ENCODE data around the gene IREB2. TPM values are rescaled to one million over a fixed set of nuclear protein-coding genes. Genes with fewer than 3 reads are reported as not detected.
"Not testable (repeated sequence)": the region's sequence is repeated elsewhere in the genome, so short reads cannot be mapped to it uniquely, and the experiment has no call there.

The IREB2 gene
- total RNA-seq, 1 experiment from 2014 or later = 23.8 TPM

DNA sequence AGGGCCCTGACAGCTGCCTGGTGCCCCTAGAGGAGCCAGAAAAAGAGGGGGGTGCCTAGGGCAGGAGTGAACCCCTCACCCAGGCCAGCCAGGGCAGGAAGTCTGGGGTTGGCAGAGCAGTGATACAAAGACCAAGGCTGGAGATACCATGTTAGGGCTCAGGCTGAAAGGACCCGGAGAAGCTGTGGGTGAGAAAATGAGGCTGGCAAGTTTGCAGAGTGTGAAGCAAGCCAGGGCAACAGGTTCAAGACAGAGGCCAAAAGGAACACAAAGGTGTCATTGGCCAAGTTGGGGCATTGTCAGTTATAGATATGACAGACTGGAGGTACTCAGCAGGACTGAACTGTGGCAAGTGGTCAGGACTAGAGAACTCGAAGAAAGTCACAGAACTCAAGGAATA, 40.6 kb upstream of the IREB2 start:
- H3K27me3 ChIP-seq (replicated peaks) = peaks cover 6% of the 10 kb centered on the region; the same call in 1 of the 2 replicates

DNA sequence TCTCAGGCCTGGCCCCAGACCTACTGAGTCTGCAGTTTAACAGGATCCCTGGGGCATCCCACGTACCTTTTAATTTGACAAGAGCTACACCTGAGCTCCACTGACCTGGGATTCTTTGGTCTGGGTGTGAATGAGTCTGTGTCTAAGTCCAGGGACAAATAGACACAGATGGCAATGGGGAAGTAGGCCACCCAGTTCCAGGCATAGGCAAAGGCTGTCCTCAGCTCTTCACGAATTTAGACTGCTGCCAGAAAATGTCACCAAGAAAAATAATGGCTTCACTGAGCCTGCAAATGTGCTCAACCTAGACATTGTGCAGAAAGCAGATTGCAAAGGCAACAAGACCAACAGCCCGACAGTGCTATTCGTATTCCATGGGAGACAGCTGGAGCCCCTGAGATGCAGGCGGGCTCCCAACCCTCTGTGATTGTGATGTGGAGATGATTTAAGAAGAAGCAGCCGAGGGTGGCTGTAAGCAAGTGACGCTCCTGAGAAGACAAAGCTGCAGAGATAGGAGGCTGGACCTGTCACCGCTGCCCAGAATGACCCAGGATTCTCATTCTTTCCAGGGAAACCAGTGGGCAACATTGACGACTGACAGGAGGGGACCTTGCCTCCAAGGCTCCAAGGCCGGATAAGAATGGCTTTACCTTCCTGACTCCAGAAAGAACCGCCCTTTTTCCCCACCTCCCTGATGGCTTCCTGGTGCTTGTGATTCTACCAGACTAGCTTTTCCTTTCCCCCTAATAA, 39.8 kb upstream of the IREB2 start:
- Histone ChIP-seq H3K4me3 (no peak overlapping the region), H3K27ac (no peak overlapping the region), H3K4me1 (replicated peaks) (no peaks in the 10 kb centered on the region), H3K27me3 (replicated peaks) (peaks cover 6% of the 10 kb centered on the region; the same call in 1 of the 2 replicates), H3K9me3 (replicated peaks) (no peaks in the 10 kb centered on the region), H3K36me3 (no peaks in the 10 kb centered on the region)
- DNase-seq (ENCODE audit: low read depth in 1 of 2, low spot score in 2 of 2) = no peak

More for the DNA sequence above, 40.6 kb upstream of the IREB2 start:
- Histone ChIP-seq H3K27ac (no peak overlapping the region), H3K9me3 (replicated peaks) (no peaks in the 10 kb centered on the region), H3K4me1 (replicated peaks) (no peaks in the 10 kb centered on the region), H3K4me3 (no peak overlapping the region), H3K36me3 (no peaks in the 10 kb centered on the region)
- no peak for DNase-seq (ENCODE audit: low read depth in 1 of 2, low spot score in 2 of 2)

DNA sequence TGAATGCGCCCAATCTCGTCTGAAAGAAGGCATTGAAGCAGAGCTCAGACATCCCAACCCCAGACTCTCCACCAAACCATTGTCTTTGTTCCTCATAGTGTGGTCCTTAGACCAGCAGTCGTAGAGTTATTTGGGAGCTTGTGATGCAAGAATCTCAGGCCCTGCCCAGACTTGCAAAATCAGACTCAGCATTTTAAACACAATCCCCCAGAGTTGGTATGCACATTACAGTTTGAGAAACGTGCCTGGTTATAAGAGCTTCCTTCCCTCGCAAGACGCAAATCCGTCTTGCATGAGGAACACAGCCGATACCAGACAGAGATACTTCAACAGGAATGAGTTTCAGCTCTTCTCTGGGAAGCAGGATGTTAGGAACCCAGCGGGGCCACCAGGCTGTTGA, 38.9 kb upstream of the IREB2 start:
- H3K4me3 ChIP-seq = no peak overlapping the region
- H3K27ac ChIP-seq = no peak overlapping the region
- no peaks in the 10 kb centered on the region for H3K36me3 ChIP-seq
- DNase-seq (ENCODE audit: low read depth in 1 of 2, low spot score in 2 of 2) = no peak
- no peaks in the 10 kb centered on the region for H3K4me1 ChIP-seq (replicated peaks)
- peaks cover 6% of the 10 kb centered on the region; the same call in 1 of the 2 replicates for H3K27me3 ChIP-seq (replicated peaks)
- H3K9me3 ChIP-seq (replicated peaks) = no peaks in the 10 kb centered on the region

DNA sequence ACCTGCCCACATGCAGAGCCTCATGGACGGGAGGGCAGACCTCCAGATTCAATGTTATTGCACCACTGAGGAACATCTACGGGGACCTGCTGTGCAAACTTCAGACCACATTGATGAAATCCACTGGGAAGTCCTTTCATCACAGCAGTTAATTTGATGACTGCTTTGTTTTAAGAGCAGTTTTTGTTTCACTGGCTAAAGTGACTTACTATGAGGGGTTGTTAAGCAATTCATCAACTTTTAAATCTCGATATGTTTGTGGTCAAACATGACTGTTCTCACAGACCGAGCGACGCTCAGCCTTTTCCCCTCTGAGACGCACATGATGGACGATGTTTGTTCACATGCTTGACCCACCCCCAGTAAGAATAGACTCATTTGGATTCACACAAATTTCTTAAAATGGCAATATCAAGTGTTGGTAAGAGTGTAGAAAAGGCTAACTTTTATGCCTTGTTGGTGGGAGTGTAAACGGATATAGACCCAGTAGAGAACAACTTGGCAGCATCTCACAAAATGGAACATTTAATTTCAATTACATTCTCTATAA, 35.9 kb upstream of the IREB2 start:
- no peaks in the 10 kb centered on the region for H3K4me1 ChIP-seq (replicated peaks)
- H3K27me3 ChIP-seq (replicated peaks) = no peaks in the 10 kb centered on the region
- no peaks in the 10 kb centered on the region for H3K9me3 ChIP-seq (replicated peaks)
- DNase-seq (ENCODE audit: low read depth in 1 of 2, low spot score in 2 of 2) = no peak
- no peak overlapping the region for H3K4me3 ChIP-seq
- no peak overlapping the region for H3K27ac ChIP-seq
- no peaks in the 10 kb centered on the region for H3K36me3 ChIP-seq

DNA sequence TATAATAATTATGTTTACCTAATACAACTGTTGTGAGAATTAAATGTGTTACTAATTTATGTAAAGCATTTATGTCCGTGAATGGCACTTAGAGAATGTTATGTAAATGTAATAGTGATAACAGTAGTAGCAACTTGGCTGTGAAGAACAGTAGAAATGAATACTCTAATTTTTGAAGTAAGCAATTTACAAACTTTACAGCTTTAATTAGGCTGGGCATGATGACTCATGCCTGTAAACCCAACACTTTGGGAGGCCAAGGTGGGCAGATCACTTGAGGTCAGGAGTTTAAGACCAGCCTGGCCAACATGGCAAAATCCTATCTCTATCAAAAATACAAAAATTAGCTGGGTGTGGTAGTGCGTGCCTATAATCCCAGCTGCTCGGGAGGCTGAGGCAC, 33.9 kb upstream of the IREB2 start:
- H3K9me3 ChIP-seq (replicated peaks) = no peaks in the 10 kb centered on the region
- no peaks in the 10 kb centered on the region for H3K36me3 ChIP-seq
- H3K27me3 ChIP-seq (replicated peaks) = no peaks in the 10 kb centered on the region
- H3K4me3 ChIP-seq = no peak overlapping the region
- H3K4me1 ChIP-seq (replicated peaks) = no peaks in the 10 kb centered on the region
- DNase-seq (ENCODE audit: low read depth in 1 of 2, low spot score in 2 of 2) = no peak
- no peak overlapping the region for H3K27ac ChIP-seq

DNA sequence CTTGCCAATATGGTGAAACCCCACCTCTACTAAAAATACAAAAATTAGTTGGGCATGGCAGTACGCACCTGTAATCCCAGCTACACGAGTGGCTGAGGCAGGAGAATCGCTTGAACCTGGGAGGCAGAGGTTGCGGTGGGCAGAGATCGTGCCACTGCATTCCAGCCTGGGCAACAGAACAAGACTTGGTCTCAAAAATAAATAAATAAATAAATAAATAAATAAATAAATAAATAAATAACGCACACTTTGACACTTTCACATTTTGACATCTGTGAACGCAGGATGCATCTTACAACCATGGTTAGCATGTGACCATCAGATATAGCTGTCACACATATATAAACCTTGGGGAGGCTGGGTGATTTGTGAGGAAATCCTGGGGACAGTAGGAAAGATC, 33.2 kb upstream of the IREB2 start:
- not testable (repeated sequence) for H3K36me3 ChIP-seq; H3K27ac ChIP-seq; H3K9me3 ChIP-seq (replicated peaks); DNase-seq (ENCODE audit: low read depth in 1 of 2, low spot score in 2 of 2); H3K4me3 ChIP-seq; H3K4me1 ChIP-seq (replicated peaks); H3K27me3 ChIP-seq (replicated peaks)

DNA sequence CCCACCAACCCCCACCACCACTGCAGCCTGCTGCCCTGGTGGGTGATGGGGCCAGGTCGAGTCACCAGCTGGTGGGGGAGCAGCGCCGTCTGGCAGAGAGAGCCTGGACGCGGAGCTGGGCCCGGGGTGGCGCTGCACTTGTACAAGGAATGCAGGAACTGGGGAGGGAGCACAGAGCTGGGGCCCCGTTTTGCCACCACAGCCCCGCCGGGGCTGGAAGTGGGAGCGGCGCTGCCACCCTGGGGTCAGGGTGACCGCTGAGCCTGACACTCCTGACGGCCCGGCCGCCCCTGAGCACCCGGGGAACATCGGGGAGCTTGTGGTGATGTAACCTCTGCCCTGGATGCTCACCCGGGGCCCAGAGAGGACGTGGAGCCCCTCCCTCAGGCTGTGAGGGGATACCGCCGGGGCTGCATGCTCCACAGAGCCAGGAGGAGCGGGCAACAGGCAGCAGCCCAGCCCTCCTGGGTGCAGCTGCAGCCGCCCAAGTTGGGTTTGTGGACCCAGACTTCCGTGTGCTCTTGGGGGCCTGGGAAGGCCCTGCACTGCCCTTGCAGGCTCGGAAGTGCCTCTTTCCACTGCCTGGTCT, 32.6 kb upstream of the IREB2 start:
- Histone ChIP-seq H3K36me3 (no peaks in the 10 kb centered on the region), H3K27ac (no peak overlapping the region), H3K4me1 (replicated peaks) (no peaks in the 10 kb centered on the region), H3K9me3 (replicated peaks) (no peaks in the 10 kb centered on the region), H3K4me3 (no peak overlapping the region), H3K27me3 (replicated peaks) (no peaks in the 10 kb centered on the region)
- no peak for DNase-seq (ENCODE audit: low read depth in 1 of 2, low spot score in 2 of 2)

DNA sequence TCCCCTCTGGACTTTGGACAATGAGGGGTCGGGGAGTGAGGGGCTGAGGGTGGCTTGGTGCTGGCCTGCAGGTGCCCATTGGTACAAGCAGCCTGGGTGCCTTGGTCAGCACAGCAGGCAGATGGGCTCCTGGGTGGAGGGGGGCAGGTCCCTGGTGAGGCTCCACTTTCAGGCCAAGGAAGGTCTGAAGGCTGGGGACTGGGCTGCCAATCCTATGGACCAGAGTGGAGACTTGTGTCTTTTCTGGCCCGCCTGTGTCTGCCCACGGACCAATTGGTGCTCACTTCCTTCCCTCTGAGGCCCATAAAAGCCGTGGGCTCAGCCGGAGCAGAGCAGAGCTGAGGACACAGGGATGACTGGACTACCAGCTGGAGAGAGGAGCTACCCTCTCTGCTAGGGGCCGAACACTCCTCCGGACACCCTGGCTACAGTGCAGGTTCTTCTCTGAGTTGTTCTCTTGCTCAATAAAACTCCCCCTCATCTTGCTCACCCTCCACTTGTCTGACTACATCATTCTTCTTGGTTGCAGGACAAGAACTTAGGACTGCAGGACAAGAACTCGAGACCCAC, 31.9 kb upstream of the IREB2 start:
- H3K4me3 ChIP-seq = no peak overlapping the region
- DNase-seq (ENCODE audit: low read depth in 1 of 2, low spot score in 2 of 2) = no peak
- no peak overlapping the region for H3K27ac ChIP-seq
- H3K27me3 ChIP-seq (replicated peaks) = no peaks in the 10 kb centered on the region
- no peaks in the 10 kb centered on the region for H3K36me3 ChIP-seq
- no peaks in the 10 kb centered on the region for H3K9me3 ChIP-seq (replicated peaks)
- no peaks in the 10 kb centered on the region for H3K4me1 ChIP-seq (replicated peaks)

DNA sequence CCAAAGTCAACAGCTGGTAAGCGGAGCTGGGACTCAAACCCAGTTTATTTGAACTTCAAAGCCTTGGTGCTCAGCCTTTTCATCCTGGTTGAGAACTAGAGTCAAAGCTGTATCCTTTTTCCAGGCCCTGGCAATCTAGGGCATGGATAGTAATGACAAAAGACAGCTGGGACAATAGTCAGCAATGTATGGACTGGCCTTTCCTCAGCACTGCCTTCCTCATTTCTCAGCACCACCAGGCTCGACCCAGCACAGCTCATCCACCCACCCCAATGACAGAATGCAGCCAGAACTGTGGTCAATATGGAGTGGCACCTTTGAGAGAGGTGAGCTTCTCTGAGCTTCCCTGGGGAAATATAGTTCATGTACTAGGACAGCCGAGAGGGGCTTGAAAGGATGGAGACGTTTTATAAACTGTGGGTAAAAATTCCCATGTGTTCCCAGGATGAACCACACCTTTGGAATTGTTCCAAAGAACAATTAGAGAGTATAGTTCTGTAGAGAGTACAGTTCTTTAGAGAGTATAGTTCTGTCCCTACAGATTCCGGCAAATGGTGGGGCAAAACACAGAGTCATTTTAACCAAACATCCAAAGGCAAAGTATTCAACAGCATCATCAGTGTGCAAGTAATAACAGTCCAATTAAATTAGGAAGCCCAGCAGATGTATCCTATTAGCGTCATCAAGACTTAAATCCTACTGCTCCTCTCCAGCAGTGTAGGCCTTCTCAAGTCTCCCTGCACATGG, 30.2 kb upstream of the IREB2 start:
- no peaks in the 10 kb centered on the region for H3K4me1 ChIP-seq (replicated peaks)
- H3K27ac ChIP-seq = no peak overlapping the region
- no peak for DNase-seq (ENCODE audit: low read depth in 1 of 2, low spot score in 2 of 2)
- H3K27me3 ChIP-seq (replicated peaks) = no peaks in the 10 kb centered on the region
- no peaks in the 10 kb centered on the region for H3K9me3 ChIP-seq (replicated peaks)
- H3K4me3 ChIP-seq = no peak overlapping the region
- no peaks in the 10 kb centered on the region for H3K36me3 ChIP-seq

DNA sequence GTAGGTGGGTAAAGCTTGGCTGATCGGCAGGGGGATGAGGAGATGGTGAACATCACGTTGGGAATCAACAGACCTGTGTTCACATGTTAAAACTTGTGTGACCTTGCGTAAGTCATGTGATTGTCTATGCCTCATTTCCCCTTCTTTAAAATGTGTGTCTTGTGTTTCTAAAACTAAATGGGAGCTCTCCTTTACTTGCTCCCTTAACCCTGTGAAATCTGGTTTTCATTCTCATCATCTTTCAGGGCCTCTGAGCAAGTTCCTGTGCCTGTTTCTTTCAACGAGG, 29.7 kb upstream of the IREB2 start:
- no peaks in the 10 kb centered on the region for H3K27me3 ChIP-seq (replicated peaks)
- H3K9me3 ChIP-seq (replicated peaks) = no peaks in the 10 kb centered on the region
- no peaks in the 10 kb centered on the region for H3K4me1 ChIP-seq (replicated peaks)
- no peak for DNase-seq (ENCODE audit: low read depth in 1 of 2, low spot score in 2 of 2)
- H3K4me3 ChIP-seq = no peak overlapping the region
- no peak overlapping the region for H3K27ac ChIP-seq
- no peaks in the 10 kb centered on the region for H3K36me3 ChIP-seq

DNA sequence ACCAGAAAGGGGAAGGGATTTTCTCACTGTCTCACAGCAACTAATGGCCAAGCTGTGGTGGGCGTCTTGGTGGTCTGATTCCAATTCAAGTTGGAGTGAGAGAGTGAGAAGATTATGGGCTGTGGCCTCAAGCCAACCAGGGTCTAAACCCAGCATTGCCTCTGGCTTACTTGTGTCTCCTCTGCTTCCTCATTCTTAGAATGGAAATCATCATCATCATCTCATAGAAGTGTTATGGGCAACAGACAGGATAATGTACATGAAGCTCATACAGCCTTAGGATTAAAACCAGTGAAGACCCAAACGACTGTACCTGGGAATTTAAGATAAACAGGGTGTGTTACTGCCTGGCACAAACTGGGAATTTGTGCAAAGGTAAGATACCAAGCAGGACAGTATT, 29.1 kb upstream of the IREB2 start:
- Histone ChIP-seq H3K36me3 (no peaks in the 10 kb centered on the region), H3K4me1 (replicated peaks) (no peaks in the 10 kb centered on the region), H3K9me3 (replicated peaks) (no peaks in the 10 kb centered on the region), H3K4me3 (no peak overlapping the region), H3K27me3 (replicated peaks) (no peaks in the 10 kb centered on the region), H3K27ac (no peak overlapping the region)
- no peak for DNase-seq (ENCODE audit: low read depth in 1 of 2, low spot score in 2 of 2)

DNA sequence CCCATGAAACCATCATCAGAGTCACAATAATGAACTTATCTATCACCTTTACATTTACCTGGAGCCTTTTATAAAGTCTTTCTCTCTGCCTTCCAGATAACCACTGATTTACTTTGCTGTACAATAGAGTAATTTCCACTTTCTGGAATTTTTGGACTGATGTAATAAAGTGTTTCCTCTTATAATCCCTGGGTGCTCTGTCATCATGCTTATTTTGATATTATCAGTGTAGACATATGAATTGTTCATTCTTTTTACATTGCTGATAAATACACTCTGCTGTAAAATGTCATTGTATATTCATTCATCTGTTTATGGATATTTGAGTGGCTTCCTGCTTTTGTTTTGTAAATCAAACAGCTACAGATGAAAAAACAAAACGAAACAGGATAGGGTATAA, 27.0 kb upstream of the IREB2 start:
- Histone ChIP-seq H3K36me3 (no peaks in the 10 kb centered on the region), H3K27me3 (replicated peaks) (0 out of 2 replicates have a peak, but pooled peaks cover 4% of the 10 kb centered on the region), H3K4me3 (no peak overlapping the region), H3K27ac (no peak overlapping the region), H3K9me3 (replicated peaks) (no peaks in the 10 kb centered on the region), H3K4me1 (replicated peaks) (no peaks in the 10 kb centered on the region)
- DNase-seq (ENCODE audit: low read depth in 1 of 2, low spot score in 2 of 2) = no peak

DNA sequence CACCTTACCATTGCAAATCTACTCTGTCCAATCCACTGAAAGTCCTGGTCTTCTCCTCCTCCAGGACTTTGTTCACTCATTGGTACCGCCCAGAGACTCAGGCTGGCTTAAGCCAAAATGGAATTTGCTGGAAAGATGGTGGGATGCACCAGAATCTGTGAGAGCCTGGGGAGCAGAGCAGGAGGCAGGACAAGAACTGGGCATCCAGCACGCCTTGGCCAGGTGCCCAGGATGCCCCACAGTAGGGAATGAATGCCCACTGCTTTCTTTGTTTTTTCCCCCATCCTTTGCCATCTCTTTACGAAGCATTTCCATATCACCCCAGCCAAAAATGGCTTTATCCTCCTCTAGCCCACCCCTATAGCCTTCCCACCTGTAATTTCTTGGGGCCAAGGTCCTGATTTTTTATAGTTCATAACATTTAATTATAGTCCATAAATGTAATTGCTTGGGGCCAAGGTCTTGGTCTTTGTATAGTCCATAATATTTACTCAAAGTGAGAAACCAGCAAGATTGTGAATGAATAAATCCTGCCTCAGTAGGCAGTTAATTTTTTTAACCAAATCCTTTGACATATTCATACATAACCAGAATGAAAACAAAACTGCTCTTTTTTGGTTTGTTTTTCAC, 23.3 kb upstream of the IREB2 start:
- Histone ChIP-seq H3K36me3 (no peaks in the 10 kb centered on the region), H3K4me3 (no peak overlapping the region), H3K27me3 (replicated peaks) (0 out of 2 replicates have a peak, but pooled peaks cover 4% of the 10 kb centered on the region), H3K27ac (no peak overlapping the region), H3K9me3 (replicated peaks) (no peaks in the 10 kb centered on the region), H3K4me1 (replicated peaks) (no peaks in the 10 kb centered on the region)
- no peak for DNase-seq (ENCODE audit: low read depth in 1 of 2, low spot score in 2 of 2)

All from SJSA1 (cell line).